HG03097 (cell line): ENCODE measurements around the gene PRKAB1.
"Not testable (repeated sequence)": the region's sequence is repeated elsewhere in the genome, so short reads cannot be mapped to it uniquely, and the experiment has no call there.

ENCODE experiments used
- ATAC-seq: cut with Tn5 transposase; IDR thresholded peaks from one replicate; pipeline ENCODE4 v1.9.1; 2021; ENCODE audit not compliant: unreplicated experiment, low FRiP score

PRKAB1 gene

GRCh38 chr12:119683413-119683812, 15.5 kb downstream of the PRKAB1 start:
- ATAC-seq, result no peak

DNA sequence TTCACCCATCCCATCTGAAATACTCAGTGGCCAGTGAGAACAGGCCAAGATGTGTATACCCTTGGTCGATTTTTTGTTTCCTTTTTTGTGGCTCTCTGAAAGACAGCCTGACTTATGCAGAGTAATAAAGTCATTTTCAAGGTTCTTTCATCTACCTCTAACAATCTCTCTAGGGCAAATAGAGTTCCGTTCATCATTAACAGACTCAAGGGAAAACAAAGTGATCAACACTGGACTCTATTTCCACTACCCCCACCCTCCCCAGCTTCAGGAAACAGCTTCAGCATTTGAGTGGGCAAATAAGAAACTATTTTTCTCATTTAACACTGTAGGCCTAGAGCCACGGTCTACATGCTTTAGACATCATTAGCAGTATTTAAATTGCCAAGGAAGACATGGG, 15.9 kb downstream of the PRKAB1 start:
- no peak for ATAC-seq

DNA sequence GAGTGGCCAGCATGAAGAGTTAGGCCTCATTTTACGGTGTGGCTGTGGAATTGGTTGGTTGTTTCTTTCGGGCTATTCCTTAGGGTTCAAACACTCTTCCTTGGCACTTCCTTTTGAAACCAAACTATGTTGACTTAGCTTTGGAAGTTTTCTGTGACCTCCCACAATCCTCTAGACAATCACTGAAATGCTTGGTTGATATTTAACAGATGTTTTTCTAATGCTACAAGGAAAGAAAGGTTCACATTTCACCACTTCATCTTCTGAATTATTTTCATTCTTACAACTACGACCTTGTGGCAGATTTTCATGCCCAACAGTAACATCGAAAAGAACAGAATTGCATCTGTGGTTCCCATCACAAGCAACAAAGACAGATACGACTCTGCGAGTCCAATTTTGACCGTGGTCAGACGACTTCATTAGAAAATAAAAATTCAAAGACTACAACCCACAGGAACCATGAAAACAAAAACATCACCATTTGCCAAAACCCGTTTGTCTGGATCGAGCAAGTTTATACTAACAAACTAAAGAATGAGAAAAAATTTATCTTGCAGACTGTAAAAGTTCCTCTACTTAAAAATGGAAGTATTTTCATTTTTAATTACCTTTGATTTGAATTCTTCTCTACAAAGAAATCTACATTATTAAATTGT, 16.9 kb downstream of the PRKAB1 start:
- ATAC-seq, result no peak

DNA sequence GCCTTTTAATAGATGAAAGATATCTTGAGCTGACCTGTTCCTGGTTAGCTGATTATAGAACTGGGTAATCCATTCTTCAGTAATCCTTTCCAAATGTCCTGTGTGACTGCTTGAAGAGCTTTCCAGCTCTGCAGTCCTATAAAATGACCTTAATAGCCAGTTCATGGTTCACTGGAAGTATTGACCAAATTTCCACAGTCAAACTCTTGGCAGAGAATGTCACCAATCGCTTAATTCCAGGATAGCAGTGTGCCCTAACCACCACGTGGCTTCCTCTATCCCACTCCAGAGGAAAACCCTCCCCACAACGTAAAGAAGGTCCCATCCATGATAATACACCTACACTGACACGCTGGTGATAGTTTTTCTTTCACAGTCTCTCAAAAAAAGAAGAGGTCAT, 17.4 kb downstream of the PRKAB1 start:
- no peak for ATAC-seq

DNA sequence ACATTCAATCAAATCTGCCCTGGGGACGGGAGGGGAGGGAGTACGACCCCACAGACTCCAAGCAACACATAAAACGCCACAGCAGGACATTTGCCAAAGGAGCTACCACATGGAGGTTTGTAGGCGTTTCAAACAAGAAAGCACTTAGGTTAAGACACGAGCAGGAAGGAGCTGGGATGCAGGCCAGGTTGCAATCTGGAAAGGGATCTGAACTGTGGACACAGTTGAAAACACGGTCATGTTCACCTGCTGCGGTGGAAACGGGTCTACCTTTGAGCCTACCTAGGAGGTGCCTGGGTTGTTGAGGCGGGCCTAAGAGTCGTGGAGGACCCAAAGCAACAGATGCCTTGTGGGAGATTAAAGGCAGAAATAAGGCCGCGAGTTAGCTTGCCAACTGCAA, 18.4 kb downstream of the PRKAB1 start:
- no peak for ATAC-seq

- ATAC-seq, result no peak
These were observed 18.8 kb downstream of the PRKAB1 start for GRCh38 chr12:119686776-119687175.

GRCh38 chr12:119687406-119687805, 19.5 kb downstream of the PRKAB1 start:
- ATAC-seq, result no peak

- ATAC-seq, result no peak
These were observed 19.9 kb downstream of the PRKAB1 start for GRCh38 chr12:119687879-119688278.

- no peak for ATAC-seq
These were observed 22.1 kb downstream of the PRKAB1 start for GRCh38 chr12:119689935-119690500.

- ATAC-seq, result no peak
These were observed 23.4 kb downstream of the PRKAB1 start for GRCh38 chr12:119691202-119691810.

GRCh38 chr12:119692410-119692809, 24.5 kb downstream of the PRKAB1 start:
- ATAC-seq, result no peak

- no peak for ATAC-seq
These were observed 25.1 kb downstream of the PRKAB1 start for GRCh38 chr12:119692997-119693396.

DNA sequence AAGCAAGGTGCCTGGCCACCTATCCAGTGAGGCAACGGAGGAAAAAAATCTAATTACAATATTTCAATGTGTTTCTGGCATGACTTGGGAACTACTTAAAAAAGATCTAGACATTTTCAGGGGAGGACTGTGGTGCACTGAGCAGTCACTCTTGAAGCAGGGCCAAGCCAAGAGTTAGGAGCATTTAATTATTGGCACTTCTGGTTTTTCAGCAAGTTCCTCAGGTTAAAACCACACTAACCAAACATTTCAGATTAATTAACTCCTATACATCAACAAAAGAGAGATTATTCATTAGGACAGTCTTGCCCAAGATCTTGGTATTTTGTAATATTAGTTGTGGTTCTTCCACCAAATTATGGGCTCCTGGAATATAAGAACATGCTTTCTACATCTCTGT, 25.6 kb downstream of the PRKAB1 start:
- no peak for ATAC-seq

- ATAC-seq, result no peak
These were observed 26.2 kb downstream of the PRKAB1 start for GRCh38 chr12:119694111-119694510.

DNA sequence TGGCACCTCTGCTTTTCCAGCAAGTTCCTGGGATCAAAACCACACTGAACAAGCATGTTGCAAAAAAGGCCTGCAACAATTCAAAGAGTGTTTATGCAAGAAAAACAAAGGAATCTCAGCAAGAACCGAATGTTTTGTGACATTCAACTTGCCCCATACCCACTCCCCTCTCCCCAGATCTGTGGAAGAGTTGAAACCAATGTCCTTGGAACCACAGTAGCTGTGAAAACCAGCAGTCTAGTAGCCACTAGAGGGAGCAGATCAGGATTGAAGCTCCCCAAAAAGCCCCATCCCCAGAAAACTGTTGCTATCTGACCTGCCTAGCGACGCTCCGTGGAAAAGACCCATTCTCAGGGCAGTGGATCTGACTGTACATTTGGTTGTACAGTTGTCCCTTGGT, 27.1 kb downstream of the PRKAB1 start:
- no peak for ATAC-seq

GRCh38 chr12:119696943-119697342, 29.0 kb downstream of the PRKAB1 start:
- no peak for ATAC-seq

DNA sequence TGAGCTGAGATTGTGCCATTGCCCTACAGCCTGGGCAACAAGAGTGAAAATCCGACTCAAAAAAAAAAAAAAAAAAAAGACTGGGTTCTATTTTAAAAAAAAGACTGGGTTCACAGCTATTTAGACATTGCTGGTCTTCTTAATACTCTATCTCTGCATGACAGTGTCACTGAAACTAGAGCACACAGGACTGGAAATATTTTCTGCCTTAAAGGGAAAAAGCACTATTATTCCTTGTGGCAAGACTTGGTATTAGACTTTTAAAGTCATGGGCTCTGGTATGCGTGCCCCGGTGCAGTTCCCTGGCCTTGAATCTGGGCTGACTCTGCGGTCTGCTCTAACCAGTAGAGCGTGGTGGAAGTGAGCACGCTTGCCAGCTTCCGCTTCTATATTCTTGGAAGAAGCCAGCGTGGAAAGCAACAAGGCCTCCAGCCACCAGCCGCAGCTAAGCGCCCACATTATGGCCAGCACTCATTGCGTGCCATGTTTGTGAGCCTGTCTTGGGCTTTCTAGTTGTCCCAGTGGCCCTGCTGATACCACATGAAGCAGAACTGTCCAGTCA, 31.3 kb downstream of the PRKAB1 start:
- no peak for ATAC-seq

DNA sequence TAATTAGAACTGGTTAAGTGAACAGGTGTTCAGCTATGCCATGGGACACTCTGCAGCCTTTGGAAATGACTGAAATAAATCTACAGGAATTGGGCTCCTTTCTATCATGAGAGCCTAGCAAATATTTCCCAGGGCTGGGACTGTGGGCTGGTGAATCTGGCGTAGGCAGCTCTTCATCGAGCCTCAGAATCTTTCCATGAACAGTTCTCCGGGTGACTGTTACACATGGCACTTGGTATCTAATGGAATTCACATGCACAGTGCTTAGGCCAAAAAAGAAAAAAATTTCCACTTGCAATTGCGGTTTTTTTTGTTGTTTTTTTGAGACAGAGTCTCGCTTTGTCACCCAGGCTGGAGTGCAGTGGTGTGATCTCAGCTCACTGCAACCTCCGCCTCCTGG, 32.1 kb downstream of the PRKAB1 start:
- no peak for ATAC-seq

GRCh38 chr12:119704065-119704747, 36.3 kb downstream of the PRKAB1 start:
- no peak for ATAC-seq

GRCh38 chr12:119705182-119705581, 37.2 kb downstream of the PRKAB1 start:
- ATAC-seq, result no peak

GRCh38 chr12:119706427-119706826, 38.5 kb downstream of the PRKAB1 start:
- ATAC-seq, result not testable (repeated sequence)
